ENCODE data around the gene OVOL1. TPM values are rescaled to one million over a fixed set of nuclear protein-coding genes. Genes with fewer than 3 reads are reported as not detected.

OVOL1 gene
- total and polyA plus RNA-seq, 4 donors, result 0.28 to 3.9 TPM; not detected in 2

- Histone ChIP-seq H3K4me3 (ENCODE audit: low read length in 2 of 2) (no peak overlapping the region), H3K9me3 (ENCODE audit: control insufficient read depth, low read length) (no peaks in the 10 kb centered on the region), H3K27ac (ENCODE audit: low read depth in 1 of 2, low read length in 2 of 2) (no peak overlapping the region), H3K4me1 (ENCODE audit: control insufficient read depth in 1 of 2, insufficient read depth in 2 of 2, low read length in 2 of 2) (no peaks in the 10 kb centered on the region), H3K27me3 (ENCODE audit: control insufficient read depth in 1 of 2, insufficient read depth in 2 of 2, low read length in 1 of 2) (no peaks in the 10 kb centered on the region), H3K36me3 (ENCODE audit: control insufficient read depth in 1 of 2, insufficient read depth in 2 of 2, low read length in 1 of 2) (no peaks in the 10 kb centered on the region)
- no peak for ATAC-seq (ENCODE audit: low FRiP score)
- WGBS, 2 donors, result 59 to 61% methylated on average over 18 of the region's 18 CpGs
- peak in 1 of 2 donors; percentile 81 for DNase-seq
- intact Hi-C loops (cut with DNase I), result loop anchor here in 1 of 2 donors (10.0 kb wide), 1 partner anchor 190 kb away; no protein-coding TSS in a partner anchor
These were observed 27.5 kb downstream of the OVOL1 start for GRCh38 chr11:65814131-65814985.

- H3K27ac ChIP-seq (ENCODE audit: low read depth in 1 of 2, low read length in 2 of 2), result no peak overlapping the region
- DNase-seq, result no peak
- no peaks in the 10 kb centered on the region for H3K9me3 ChIP-seq (ENCODE audit: control insufficient read depth, low read length)
- no peaks in the 10 kb centered on the region for H3K36me3 ChIP-seq (ENCODE audit: control insufficient read depth in 1 of 2, insufficient read depth in 2 of 2, low read length in 1 of 2)
- H3K4me1 ChIP-seq (ENCODE audit: control insufficient read depth in 1 of 2, insufficient read depth in 2 of 2, low read length in 2 of 2), result no peaks in the 10 kb centered on the region
- H3K27me3 ChIP-seq (ENCODE audit: control insufficient read depth in 1 of 2, insufficient read depth in 2 of 2, low read length in 1 of 2), result no peaks in the 10 kb centered on the region
- WGBS, 2 donors, result 90 to 92% methylated on average over 16 of the region's 16 CpGs
- no peak overlapping the region for H3K4me3 ChIP-seq (ENCODE audit: low read length in 2 of 2)
- ATAC-seq (ENCODE audit: low FRiP score), result no peak
- intact Hi-C loops (cut with DNase I), result loop anchor here (5.0 to 10.0 kb wide), 2 partner anchors 38 to 190 kb away; no protein-coding TSS in a partner anchor
These were observed 28.2 kb downstream of the OVOL1 start for GRCh38 chr11:65814986-65815565.

GRCh38 chr11:65816696-65817095 is 29.8 kb downstream of the OVOL1 start:
- H3K27me3 ChIP-seq (ENCODE audit: control insufficient read depth in 1 of 2, insufficient read depth in 2 of 2, low read length in 1 of 2), result no peaks in the 10 kb centered on the region
- intact Hi-C loops (cut with DNase I), result loop anchor here (5.0 to 10.0 kb wide), 2 partner anchors 39 to 192 kb away; no protein-coding TSS in a partner anchor
- DNase-seq (no peak), ATAC-seq (ENCODE audit: low FRiP score) (no peak)
- H3K36me3 ChIP-seq (ENCODE audit: control insufficient read depth in 1 of 2, insufficient read depth in 2 of 2, low read length in 1 of 2), result no peaks in the 10 kb centered on the region
- no peak overlapping the region for H3K4me3 ChIP-seq (ENCODE audit: low read length in 2 of 2)
- H3K9me3 ChIP-seq (ENCODE audit: control insufficient read depth, low read length), result no peaks in the 10 kb centered on the region
- H3K4me1 ChIP-seq (ENCODE audit: control insufficient read depth in 1 of 2, insufficient read depth in 2 of 2, low read length in 2 of 2), result no peaks in the 10 kb centered on the region
- 93 to 96% methylated on average over 3 of the region's 3 CpGs for WGBS, 2 donors
- no peak overlapping the region for H3K27ac ChIP-seq (ENCODE audit: low read depth in 1 of 2, low read length in 2 of 2)

- 68 to 72% methylated on average over 5 of the region's 5 CpGs for WGBS, 2 donors
- Histone ChIP-seq H3K36me3 (ENCODE audit: control insufficient read depth in 1 of 2, insufficient read depth in 2 of 2, low read length in 1 of 2) (no peaks in the 10 kb centered on the region), H3K27ac (ENCODE audit: low read depth in 1 of 2, low read length in 2 of 2) (no peak overlapping the region), H3K9me3 (ENCODE audit: control insufficient read depth, low read length) (no peaks in the 10 kb centered on the region), H3K4me1 (ENCODE audit: control insufficient read depth in 1 of 2, insufficient read depth in 2 of 2, low read length in 2 of 2) (no peaks in the 10 kb centered on the region), H3K4me3 (ENCODE audit: low read length in 2 of 2) (peak overlapping the region; percentile 71 to 94), H3K27me3 (ENCODE audit: control insufficient read depth in 1 of 2, insufficient read depth in 2 of 2, low read length in 1 of 2) (no peaks in the 10 kb centered on the region)
- ATAC-seq (ENCODE audit: low FRiP score), result no peak
- intact Hi-C loops (cut with DNase I), result loop anchor here (5.0 to 10.0 kb wide), 2 partner anchors 40 to 193 kb away; no protein-coding TSS in a partner anchor
- DNase-seq, result no peak
These were observed 30.5 kb downstream of the OVOL1 start for GRCh38 chr11:65817312-65817834.

- Histone ChIP-seq H3K4me1 (ENCODE audit: control insufficient read depth in 1 of 2, insufficient read depth in 2 of 2, low read length in 2 of 2) (no peaks in the 10 kb centered on the region), H3K36me3 (ENCODE audit: control insufficient read depth in 1 of 2, insufficient read depth in 2 of 2, low read length in 1 of 2) (no peaks in the 10 kb centered on the region), H3K27me3 (ENCODE audit: control insufficient read depth in 1 of 2, insufficient read depth in 2 of 2, low read length in 1 of 2) (no peaks in the 10 kb centered on the region), H3K4me3 (ENCODE audit: low read length in 2 of 2) (peak overlapping the region; percentile 71 to 94), H3K9me3 (ENCODE audit: control insufficient read depth, low read length) (no peaks in the 10 kb centered on the region), H3K27ac (ENCODE audit: low read depth in 1 of 2, low read length in 2 of 2) (no peak overlapping the region)
- peak; percentile 96 to 100 for DNase-seq
- intact Hi-C loops (cut with DNase I), result loop anchor here (2.0 to 10.0 kb wide), 5 partner anchors 37 to 193 kb away; partner anchors contain the start of gene AP5B1 (in 1 of the 2)
- peak; percentile 97 for ATAC-seq (ENCODE audit: low FRiP score)
- WGBS, 2 donors, result 6 to 8% methylated on average over 54 to 74 of the region's 74 CpGs
These were observed 31.2 kb downstream of the OVOL1 start for GRCh38 chr11:65817835-65818680.

- no peaks in the 10 kb centered on the region for H3K27me3 ChIP-seq (ENCODE audit: control insufficient read depth in 1 of 2, insufficient read depth in 2 of 2, low read length in 1 of 2)
- no peaks in the 10 kb centered on the region for H3K4me1 ChIP-seq (ENCODE audit: control insufficient read depth in 1 of 2, insufficient read depth in 2 of 2, low read length in 2 of 2)
- ATAC-seq (ENCODE audit: low FRiP score) (no peak), DNase-seq (no peak)
- no peak overlapping the region for H3K27ac ChIP-seq (ENCODE audit: low read depth in 1 of 2, low read length in 2 of 2)
- 49 to 56% methylated on average over 8 of the region's 8 CpGs for WGBS, 2 donors
- no peak overlapping the region for H3K4me3 ChIP-seq (ENCODE audit: low read length in 2 of 2)
- intact Hi-C loops (cut with DNase I), result no loop called here
- no peaks in the 10 kb centered on the region for H3K9me3 ChIP-seq (ENCODE audit: control insufficient read depth, low read length)
- no peaks in the 10 kb centered on the region for H3K36me3 ChIP-seq (ENCODE audit: control insufficient read depth in 1 of 2, insufficient read depth in 2 of 2, low read length in 1 of 2)
These were observed 34.2 kb downstream of the OVOL1 start for GRCh38 chr11:65821107-65821506.

GRCh38 chr11:65822776-65823528 is 36.1 kb downstream of the OVOL1 start:
- 78 to 79% methylated on average over 15 of the region's 15 CpGs for WGBS, 2 donors
- ATAC-seq (ENCODE audit: low FRiP score) (no peak), DNase-seq (no peak)
- Histone ChIP-seq H3K4me3 (ENCODE audit: low read length in 2 of 2) (no peak overlapping the region), H3K9me3 (ENCODE audit: control insufficient read depth, low read length) (no peaks in the 10 kb centered on the region), H3K36me3 (ENCODE audit: control insufficient read depth in 1 of 2, insufficient read depth in 2 of 2, low read length in 1 of 2) (no peaks in the 10 kb centered on the region), H3K4me1 (ENCODE audit: control insufficient read depth in 1 of 2, insufficient read depth in 2 of 2, low read length in 2 of 2) (no peaks in the 10 kb centered on the region), H3K27me3 (ENCODE audit: control insufficient read depth in 1 of 2, insufficient read depth in 2 of 2, low read length in 1 of 2) (no peaks in the 10 kb centered on the region), H3K27ac (ENCODE audit: low read depth in 1 of 2, low read length in 2 of 2) (no peak overlapping the region)
- intact Hi-C loops (cut with DNase I), result no loop called here

Measured in aorta (tissue), 5 donors.